HCT116 (cell line): ENCODE results near the gene NMNAT3.

ENCODE experiments used
- EGR1 ChIP-seq: IDR thresholded peaks from 2 replicates; pipeline ENCODE4 v1.6.1; 2012; ENCODE audit warnings: low read depth
- ELF1 ChIP-seq: IDR thresholded peaks from 2 replicates; pipeline ENCODE4 v1.6.1; 2012; ENCODE audit warnings: low read depth, borderline replicate concordance
- EZH2phosphoT487 ChIP-seq: fragments of 200-600 bp; IDR thresholded peaks from 2 replicates; pipeline ENCODE4 v1.6.1; 2018; ENCODE audit warnings: antibody characterized with exemption, borderline replicate concordance
- JUND ChIP-seq: IDR thresholded peaks from 2 replicates; pipeline ENCODE4 v1.6.1; 2012
- POLR2AphosphoS5 ChIP-seq: IDR thresholded peaks from 2 replicates; pipeline ENCODE4 v1.6.1; 2011; ENCODE audit warnings: mild to moderate bottlenecking, low read depth, low read length, moderate library complexity
- RAD21 ChIP-seq: IDR thresholded peaks from 2 replicates; pipeline ENCODE4 v1.6.1; 2012; ENCODE audit warnings: low read depth, mild to moderate bottlenecking
- SP1 ChIP-seq: IDR thresholded peaks from 2 replicates; pipeline ENCODE4 v1.6.1; 2012; ENCODE audit warnings: low read depth
- TCF7L2 ChIP-seq: IDR thresholded peaks from 2 replicates; pipeline ENCODE4 v1.7.0; 2011; ENCODE audit warnings: borderline replicate concordance, inconsistent platforms; ENCODE audit not compliant: insufficient read depth, insufficient read length; ENCODE audit errors: extremely low read depth
- TF ChIP-seq, protein P1 (sequence below), 3 experiments: fragments of 200-600 bp in 1 of 3; sonication (generic) in 1 of 3; IDR thresholded peaks in 2 of 3; conservative IDR thresholded peaks in 1 of 3; 2 replicates each; pipeline ENCODE4 v1.5.1; 2012 to 2017; ENCODE audit warnings: low read depth in 2 of 3, low read length in 2 of 3, antibody characterized with exemption in 1 of 3, borderline replicate concordance in 1 of 3, control low read depth in 1 of 3, mild to moderate bottlenecking in 1 of 3, mixed read lengths in 1 of 3, mixed run types in 1 of 3, moderate library complexity in 1 of 3; ENCODE audit not compliant: insufficient read depth in 1 of 3
- TF ChIP-seq, protein P2 (sequence below): IDR thresholded peaks from 2 replicates; pipeline ENCODE4 v1.6.1; 2012; ENCODE audit warnings: low read depth

DNA sequence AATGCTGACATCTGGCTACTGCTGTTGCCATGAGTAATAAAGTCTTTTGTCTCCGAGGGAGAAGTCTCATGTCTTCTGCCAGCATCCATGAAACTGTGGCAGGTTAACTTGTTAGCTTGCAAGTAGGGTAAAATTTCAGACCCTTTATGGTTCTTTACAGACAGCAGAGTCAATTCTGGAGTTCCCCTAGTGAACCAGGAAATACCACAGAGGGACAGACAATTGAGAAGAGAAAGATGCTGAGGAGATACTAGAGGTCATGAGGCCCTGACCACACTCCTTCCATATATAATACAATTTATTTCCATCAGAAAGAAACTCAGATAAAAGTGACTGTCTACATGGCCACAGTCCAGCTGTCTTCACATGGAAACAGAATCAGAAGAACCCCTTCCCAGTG is 38.1 kb downstream of the NMNAT3 start:
- TF ChIP-seq SP1, result no peak
- TF ChIP-seq, protein P1, sequence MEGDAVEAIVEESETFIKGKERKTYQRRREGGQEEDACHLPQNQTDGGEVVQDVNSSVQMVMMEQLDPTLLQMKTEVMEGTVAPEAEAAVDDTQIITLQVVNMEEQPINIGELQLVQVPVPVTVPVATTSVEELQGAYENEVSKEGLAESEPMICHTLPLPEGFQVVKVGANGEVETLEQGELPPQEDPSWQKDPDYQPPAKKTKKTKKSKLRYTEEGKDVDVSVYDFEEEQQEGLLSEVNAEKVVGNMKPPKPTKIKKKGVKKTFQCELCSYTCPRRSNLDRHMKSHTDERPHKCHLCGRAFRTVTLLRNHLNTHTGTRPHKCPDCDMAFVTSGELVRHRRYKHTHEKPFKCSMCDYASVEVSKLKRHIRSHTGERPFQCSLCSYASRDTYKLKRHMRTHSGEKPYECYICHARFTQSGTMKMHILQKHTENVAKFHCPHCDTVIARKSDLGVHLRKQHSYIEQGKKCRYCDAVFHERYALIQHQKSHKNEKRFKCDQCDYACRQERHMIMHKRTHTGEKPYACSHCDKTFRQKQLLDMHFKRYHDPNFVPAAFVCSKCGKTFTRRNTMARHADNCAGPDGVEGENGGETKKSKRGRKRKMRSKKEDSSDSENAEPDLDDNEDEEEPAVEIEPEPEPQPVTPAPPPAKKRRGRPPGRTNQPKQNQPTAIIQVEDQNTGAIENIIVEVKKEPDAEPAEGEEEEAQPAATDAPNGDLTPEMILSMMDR (IDR thresholded peaks at IDR 0.05 in 2 of 3, conservative IDR thresholded peaks at IDR 0.05 in 1 of 3; ENCODE audit: borderline replicate concordance in 1 of 3, insufficient read depth in 1 of 3, low read depth in 2 of 3, low read length in 2 of 3), result no peak
- no peak for TF ChIP-seq ELF1
- TF ChIP-seq TCF7L2, result no peak
- TF ChIP-seq JUND, result no peak
- TF ChIP-seq, protein P2, sequence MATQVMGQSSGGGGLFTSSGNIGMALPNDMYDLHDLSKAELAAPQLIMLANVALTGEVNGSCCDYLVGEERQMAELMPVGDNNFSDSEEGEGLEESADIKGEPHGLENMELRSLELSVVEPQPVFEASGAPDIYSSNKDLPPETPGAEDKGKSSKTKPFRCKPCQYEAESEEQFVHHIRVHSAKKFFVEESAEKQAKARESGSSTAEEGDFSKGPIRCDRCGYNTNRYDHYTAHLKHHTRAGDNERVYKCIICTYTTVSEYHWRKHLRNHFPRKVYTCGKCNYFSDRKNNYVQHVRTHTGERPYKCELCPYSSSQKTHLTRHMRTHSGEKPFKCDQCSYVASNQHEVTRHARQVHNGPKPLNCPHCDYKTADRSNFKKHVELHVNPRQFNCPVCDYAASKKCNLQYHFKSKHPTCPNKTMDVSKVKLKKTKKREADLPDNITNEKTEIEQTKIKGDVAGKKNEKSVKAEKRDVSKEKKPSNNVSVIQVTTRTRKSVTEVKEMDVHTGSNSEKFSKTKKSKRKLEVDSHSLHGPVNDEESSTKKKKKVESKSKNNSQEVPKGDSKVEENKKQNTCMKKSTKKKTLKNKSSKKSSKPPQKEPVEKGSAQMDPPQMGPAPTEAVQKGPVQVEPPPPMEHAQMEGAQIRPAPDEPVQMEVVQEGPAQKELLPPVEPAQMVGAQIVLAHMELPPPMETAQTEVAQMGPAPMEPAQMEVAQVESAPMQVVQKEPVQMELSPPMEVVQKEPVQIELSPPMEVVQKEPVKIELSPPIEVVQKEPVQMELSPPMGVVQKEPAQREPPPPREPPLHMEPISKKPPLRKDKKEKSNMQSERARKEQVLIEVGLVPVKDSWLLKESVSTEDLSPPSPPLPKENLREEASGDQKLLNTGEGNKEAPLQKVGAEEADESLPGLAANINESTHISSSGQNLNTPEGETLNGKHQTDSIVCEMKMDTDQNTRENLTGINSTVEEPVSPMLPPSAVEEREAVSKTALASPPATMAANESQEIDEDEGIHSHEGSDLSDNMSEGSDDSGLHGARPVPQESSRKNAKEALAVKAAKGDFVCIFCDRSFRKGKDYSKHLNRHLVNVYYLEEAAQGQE, result no peak
- no peak for TF ChIP-seq POLR2AphosphoS5
- no peak for TF ChIP-seq EZH2phosphoT487
- TF ChIP-seq EGR1, result no peak
- TF ChIP-seq RAD21, result no peak
